Urinary bladder (tissue), 4 donors: Measurements from ENCODE around the gene MAP2K1. TPM values are rescaled to one million over a fixed set of nuclear protein-coding genes. Genes with fewer than 3 reads are reported as not detected.
"Not testable (repeated sequence)": the region's sequence is repeated elsewhere in the genome, so short reads cannot be mapped to it uniquely, and the experiment has no call there.

Experiments
- DNase-seq: peaks from one replicate; pipeline ENCODE4 v3.0.0-alpha.2; 2015; ENCODE audit errors: extremely low spot score
- H3K27ac ChIP-seq: one replicate; pipeline ENCODE4 v1.5.1; 2013; ENCODE audit warnings: low read depth, mild to moderate bottlenecking, moderate library complexity
- H3K36me3 ChIP-seq: one replicate; pipeline ENCODE4 v1.6.1; 2013; ENCODE audit warnings: mild to moderate bottlenecking, moderate library complexity; ENCODE audit not compliant: insufficient read depth
- H3K4me1 ChIP-seq: one replicate; pipeline ENCODE4 v1.6.1; 2013; ENCODE audit warnings: mild to moderate bottlenecking, moderate library complexity; ENCODE audit not compliant: insufficient read depth
- H3K4me3 ChIP-seq: one replicate; pipeline ENCODE4 v1.5.1; 2013; ENCODE audit warnings: low read depth, low read length
- WGBS: extraction: QIAGEN DNeasy Blood & Tissue Kit; methylation state at CpG from one replicate; pipeline ENCODE4 v1.1.7; 2013; 5-methylcytosine and 5-hydroxymethylcytosine counted together
- polyA plus RNA-seq: library from polyadenylated mRNA; stranded (reverse); fragments of 200-250 nt; gene quantifications from one replicate; pipeline ENCODE4 v1.2.3, GENCODE V29; 2013
- total RNA-seq: library from RNA; depleted of rRNA; stranded (reverse); fragments of >200 nt; gene quantifications from one replicate; pipeline ENCODE4 v1.2.3, GENCODE V29; 2014
- donor health status: healthy with polysubstance abuse.
- donor health status: healthy.

MAP2K1 gene
- total and polyA plus RNA-seq, 2 donors = 17.8 to 44.1 TPM

DNA sequence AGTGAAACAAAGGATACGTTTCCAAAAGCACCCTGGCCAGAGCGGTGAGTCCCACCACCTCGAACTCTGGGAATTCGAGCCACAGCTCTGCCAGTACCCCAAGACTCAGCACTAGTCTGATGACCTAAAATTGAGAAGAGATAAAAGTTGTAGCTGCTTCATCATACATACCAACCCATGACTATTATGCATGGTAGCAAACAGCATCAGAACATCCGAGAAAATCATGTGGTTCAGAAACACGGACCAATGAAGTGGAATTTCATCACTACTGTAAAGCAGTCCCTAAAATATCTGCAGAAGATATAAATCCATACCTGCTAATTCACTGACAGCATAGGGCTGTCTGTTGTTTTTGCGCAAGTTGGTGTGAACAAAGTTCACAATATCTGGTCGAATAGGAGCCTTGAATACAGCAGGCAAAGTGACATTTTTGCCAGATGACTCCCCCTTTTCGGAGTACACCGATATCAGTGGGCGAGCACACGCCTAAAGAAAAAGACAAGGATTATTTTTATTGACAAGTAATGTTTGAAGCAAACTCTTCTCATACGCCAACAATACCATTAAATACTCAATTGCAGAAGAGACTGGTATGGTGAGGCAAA, 116.4 kb downstream of the MAP2K1 start:
- not testable (repeated sequence) for H3K27ac ChIP-seq, H3K4me1 ChIP-seq, H3K4me3 ChIP-seq, DNase-seq, H3K36me3 ChIP-seq
- 52% methylated on average over 13 of the region's 13 CpGs for WGBS

DNA sequence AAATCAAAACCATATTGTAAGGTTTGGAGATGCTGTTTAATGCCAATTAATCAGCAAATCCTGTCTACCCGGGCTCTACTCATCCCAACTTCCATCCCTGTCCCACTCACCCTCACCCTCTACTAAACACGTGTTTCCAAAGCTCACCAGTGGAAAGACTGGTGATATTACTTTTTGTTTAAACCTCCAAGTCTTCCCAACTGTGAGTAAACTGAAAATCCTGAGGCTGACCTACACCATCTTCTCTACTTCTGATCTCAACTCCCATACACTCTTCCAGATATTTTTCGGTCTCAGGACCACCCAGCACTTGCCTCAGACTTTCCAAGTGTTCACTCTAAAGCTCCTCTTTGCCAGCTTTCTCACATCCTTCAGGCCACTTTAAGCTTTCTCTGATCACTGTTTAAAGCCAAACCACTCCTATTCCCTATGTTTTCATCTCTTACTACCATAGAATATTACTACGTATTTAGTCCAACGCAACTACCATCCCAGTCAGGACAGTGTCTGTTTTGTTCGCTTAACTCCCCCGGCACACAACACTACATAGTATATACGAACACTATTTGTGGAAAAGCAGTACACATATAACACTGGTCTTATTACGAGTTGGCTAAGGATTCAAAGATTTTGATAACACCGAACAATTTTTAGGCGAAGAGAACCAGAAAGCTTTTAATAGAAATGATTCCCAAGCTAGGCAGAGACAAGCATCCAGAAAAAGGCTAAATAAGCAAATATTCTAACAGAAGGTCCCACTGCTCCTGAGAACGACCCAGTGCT, 117.3 kb downstream of the MAP2K1 start:
- no peak for DNase-seq
- Histone ChIP-seq H3K4me3 (peak overlapping the region; percentile 59), H3K36me3 (peaks cover 2% of the 10 kb centered on the region), H3K4me1 (no peaks in the 10 kb centered on the region), H3K27ac (peak overlapping the region; percentile 44)
- under 1% methylated on average over 12 of the region's 12 CpGs for WGBS

DNA sequence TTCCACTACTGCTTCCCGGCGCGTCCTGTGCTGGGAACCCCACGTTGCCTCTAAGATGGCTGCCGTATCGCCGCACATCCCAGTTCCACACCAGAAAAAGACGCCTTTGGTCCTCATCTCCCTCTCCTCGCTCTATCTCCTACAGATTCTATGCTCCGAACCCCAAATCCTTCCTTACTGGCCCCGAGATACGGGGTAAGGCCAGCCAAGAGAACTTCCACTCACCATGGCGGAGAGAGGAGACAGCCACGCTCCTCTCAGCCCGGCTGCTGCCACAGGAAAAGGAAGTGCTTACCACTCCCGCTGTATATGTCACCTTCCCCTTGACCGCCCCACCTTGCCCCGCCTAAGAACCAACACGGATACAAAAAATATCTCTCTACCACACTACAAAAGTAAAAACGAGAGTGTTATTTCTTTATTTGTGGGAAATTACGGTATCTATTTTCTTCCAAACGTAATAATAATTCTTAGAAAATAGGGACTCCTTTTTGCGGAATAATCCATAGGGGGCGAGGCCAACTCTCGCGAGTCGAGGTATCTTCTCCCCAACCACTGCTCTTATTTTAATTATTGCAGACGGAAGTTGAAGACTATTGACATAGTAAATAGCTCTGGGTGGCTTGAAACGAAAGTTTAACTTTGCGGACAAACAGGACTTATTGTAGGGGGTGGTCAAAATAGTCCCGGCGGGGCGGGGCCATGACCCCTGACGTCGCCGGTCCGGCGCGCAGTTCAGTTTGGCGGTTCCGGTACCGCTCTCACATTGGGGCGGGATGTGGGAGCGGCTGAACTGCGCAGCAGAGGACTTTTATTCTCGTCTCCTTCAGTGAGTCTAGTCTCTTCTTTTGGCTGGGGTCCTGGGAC, 118.1 kb downstream of the MAP2K1 start, which contains the start of the genes RPL4 and ZWILCH:
Gene RPL4, minus strand, starts transcription at position 293 of the 867 bp plus-strand sequence. Its CDS starts 65 bp downstream, at position 228.
Gene ZWILCH, plus strand, starts transcription at position 764 of the 867 bp plus-strand sequence. Its CDS starts 13 bp downstream, at position 777.
- Histone ChIP-seq H3K4me1 (no peaks in the 10 kb centered on the region), H3K36me3 (peaks cover 2% of the 10 kb centered on the region), H3K4me3 (peak within 1 kb of the TSS; percentile 59), H3K27ac (peak within 1 kb of the TSS; percentile 95)
- peak; percentile 85 for DNase-seq
- under 1% methylated on average over 46 of the region's 46 CpGs for WGBS

DNA sequence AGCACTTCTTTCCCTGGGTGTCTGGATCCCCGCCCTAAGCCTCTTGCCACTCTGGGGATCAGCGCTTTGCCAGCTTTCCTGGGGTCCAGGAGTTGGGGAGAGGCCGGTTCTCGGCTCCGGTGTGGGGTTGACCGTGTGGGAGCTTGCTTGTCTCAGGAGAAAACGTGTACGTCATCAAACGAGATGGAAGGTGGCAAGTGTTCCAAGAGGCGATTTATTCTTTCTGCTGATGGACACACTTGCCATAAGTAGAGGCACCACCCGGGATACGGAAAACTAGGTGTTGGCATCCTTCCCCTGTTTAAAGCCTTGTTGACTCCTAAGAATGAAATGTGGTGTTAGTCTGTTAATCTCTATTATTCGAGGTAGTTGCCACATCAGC, 118.7 kb downstream of the MAP2K1 start:
- under 1% methylated on average over 13 of the region's 13 CpGs for WGBS
- Histone ChIP-seq H3K27ac (peak overlapping the region; percentile 95), H3K4me1 (no peaks in the 10 kb centered on the region), H3K36me3 (peaks cover 2% of the 10 kb centered on the region), H3K4me3 (peak overlapping the region; percentile 59)
- peak; percentile 39 for DNase-seq

DNA sequence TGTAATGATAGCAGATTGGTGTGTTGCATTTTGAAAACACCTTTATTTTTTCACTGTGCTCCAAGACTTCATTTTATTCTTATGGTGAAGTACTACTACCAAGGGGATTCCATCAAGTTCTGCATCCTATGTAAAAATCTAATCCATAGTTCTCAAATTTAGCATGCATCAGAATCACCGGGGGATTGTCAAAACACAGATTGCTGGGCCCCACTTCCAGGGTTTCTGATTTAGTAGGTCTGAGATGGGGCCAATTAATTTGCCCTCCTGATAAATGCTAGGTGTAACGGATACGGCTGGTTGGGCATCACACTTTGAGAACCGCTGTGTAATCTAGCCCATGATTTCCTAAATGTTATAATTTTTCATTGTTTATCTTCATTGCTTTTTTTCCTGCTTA, 119.1 kb downstream of the MAP2K1 start:
- Histone ChIP-seq H3K4me1 (no peaks in the 10 kb centered on the region), H3K4me3 (peak overlapping the region; percentile 59), H3K36me3 (peaks cover 2% of the 10 kb centered on the region), H3K27ac (no peak overlapping the region)
- WGBS = 37% methylated on average over 4 of the region's 4 CpGs
- no peak for DNase-seq

DNA sequence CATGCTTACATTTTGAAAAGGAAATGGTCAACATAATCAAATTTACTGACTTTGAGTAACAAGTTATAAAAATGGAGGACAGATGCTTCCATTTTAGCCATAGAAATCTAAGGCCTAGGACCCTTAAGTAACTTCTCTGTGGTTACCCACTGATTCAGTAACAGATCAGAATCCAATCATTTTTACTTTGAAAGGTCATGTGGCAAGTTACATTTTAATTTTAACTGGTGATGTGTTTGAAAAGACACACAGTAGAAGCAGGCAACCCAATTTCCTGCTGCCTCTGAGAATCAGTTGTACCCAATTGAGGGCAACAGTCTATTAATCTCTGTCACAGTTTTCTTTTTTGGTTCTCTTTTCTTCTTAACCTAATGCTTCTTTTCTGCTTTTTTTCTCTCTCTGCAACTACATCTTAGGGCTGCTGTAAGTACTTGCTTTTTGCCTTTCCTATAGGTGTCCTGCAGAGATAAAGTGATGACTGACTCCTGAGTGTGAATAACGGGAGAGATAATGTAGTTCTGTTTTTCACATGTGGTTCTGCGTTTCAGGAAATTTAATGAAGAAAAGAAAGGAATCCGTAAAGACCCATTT, 121.7 kb downstream of the MAP2K1 start:
- Histone ChIP-seq H3K36me3 (no peaks in the 10 kb centered on the region), H3K4me1 (no peaks in the 10 kb centered on the region), H3K27ac (no peak overlapping the region), H3K4me3 (no peak overlapping the region)
- 92% methylated on average over 3 of the region's 3 CpGs for WGBS
- no peak for DNase-seq

DNA sequence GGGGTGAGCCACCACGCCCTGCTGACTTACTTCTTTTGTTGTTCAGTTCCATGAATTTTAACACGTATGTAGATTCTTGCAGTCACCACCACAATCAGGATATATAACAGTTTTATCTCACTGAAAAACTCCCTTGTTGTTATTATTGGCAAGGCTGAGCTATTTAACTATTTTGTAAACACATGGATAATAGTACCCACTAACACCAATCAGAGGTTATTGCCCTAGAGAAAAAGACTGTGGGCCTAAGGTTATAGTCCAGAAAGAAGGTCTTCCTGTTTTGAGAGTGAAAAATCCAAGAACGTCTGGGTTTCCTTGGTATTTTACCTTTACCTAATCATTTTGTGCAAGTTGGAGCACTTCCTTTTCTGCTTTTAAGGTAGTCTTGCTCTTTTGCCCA, 127.9 kb downstream of the MAP2K1 start:
- Histone ChIP-seq H3K4me3 (no peak overlapping the region), H3K36me3 (no peaks in the 10 kb centered on the region), H3K4me1 (no peaks in the 10 kb centered on the region), H3K27ac (no peak overlapping the region)
- 83% methylated on average over 3 of the region's 3 CpGs for WGBS
- DNase-seq = no peak

DNA sequence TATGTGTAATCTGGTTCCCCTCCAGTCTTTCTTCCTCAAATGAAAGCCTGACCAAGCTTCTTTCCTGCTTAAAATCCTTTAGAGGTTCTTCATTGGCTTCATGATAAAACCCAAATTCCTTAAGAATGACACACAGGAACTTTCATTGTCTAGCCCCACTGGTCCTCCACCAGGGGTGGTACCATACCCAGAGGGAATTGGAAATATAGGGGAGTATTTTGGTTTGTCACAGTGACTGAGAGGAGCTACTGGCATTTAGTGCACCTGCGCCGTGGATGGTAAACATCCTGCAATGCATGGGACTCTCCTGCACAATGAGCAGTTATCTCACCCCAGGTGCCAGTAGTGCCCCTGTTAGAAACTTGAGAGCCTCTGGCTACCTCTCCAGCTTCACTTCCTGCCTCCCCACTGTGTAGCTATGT, 129.2 kb downstream of the MAP2K1 start:
- Histone ChIP-seq H3K4me1 (no peaks in the 10 kb centered on the region), H3K27ac (no peak overlapping the region), H3K4me3 (no peak overlapping the region), H3K36me3 (no peaks in the 10 kb centered on the region)
- 94% methylated on average over 2 of the region's 2 CpGs for WGBS
- DNase-seq = no peak

DNA sequence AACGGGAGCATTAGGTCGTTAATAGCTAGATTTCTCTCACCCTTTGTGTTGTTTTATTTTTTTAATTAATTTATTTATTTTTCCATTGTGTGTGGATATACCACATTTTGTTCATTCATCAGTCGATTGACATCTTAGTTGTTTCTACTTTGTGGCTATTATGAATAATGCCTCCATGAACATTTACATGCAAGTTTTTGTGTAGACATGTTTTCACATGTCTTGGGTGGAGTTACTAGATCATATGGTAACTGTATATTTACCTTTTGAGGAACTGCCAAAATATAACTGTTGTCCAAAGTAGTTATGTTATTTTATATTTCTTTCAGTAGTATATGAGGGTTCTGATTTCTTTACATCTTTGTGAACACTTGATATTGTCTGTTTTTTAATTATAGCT, 137.2 kb downstream of the MAP2K1 start:
- no peak overlapping the region for H3K27ac ChIP-seq
- no peak overlapping the region for H3K4me3 ChIP-seq
- DNase-seq = no peak
- no peaks in the 10 kb centered on the region for H3K4me1 ChIP-seq
- no peaks in the 10 kb centered on the region for H3K36me3 ChIP-seq
- 93% methylated on average over 3 of the region's 3 CpGs for WGBS

DNA sequence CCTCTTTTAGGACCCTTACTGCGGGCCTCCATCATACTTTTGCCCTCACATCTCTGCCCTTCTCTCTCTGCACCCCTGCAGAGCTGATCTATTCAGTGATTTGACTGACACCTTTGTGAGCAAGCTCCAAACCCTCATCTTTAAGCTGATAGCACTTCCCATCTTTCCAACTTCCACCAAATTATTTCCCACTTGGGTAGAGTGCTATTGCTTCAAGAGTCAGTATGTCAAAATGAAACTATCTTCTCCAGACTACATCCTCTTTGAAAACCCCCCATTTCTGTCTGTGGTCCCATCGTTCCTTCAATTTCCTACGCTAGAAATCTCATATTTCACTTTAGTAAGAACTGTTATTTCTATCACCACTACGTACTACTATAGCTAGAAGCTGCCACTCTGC, 138.1 kb downstream of the MAP2K1 start:
- H3K36me3 ChIP-seq = no peaks in the 10 kb centered on the region
- WGBS = 91% methylated on average over 4 of the region's 4 CpGs
- DNase-seq = no peak
- H3K27ac ChIP-seq = no peak overlapping the region
- H3K4me1 ChIP-seq = no peaks in the 10 kb centered on the region
- no peak overlapping the region for H3K4me3 ChIP-seq

DNA sequence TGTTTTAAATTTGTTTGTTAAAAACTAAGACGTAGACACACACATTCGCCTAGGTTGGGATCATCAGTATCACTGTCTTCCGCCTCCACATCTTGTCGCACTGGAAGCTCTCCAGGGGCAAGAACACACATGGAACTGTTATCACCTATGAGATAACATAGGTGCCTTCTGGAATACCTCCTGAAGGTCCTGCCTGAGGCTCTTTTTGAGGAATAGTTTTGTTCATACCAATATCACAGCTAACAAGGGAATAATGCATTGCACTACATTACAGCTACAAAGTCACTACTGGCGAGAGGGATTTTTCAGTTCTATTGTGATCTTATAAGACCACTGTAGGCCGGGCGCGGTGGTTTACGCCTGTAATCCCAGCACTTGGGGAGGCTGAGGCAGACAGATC, 148.3 kb downstream of the MAP2K1 start:
- no peak overlapping the region for H3K27ac ChIP-seq
- 91% methylated on average over 9 of the region's 9 CpGs for WGBS
- no peak for DNase-seq

More for the DNA sequence above, 148.3 kb downstream of the MAP2K1 start:
- H3K36me3 ChIP-seq = peaks cover 3% of the 10 kb centered on the region
- no peak overlapping the region for H3K4me3 ChIP-seq
- no peaks in the 10 kb centered on the region for H3K4me1 ChIP-seq
